ENCODE data around the gene CACNB2.

DNA sequence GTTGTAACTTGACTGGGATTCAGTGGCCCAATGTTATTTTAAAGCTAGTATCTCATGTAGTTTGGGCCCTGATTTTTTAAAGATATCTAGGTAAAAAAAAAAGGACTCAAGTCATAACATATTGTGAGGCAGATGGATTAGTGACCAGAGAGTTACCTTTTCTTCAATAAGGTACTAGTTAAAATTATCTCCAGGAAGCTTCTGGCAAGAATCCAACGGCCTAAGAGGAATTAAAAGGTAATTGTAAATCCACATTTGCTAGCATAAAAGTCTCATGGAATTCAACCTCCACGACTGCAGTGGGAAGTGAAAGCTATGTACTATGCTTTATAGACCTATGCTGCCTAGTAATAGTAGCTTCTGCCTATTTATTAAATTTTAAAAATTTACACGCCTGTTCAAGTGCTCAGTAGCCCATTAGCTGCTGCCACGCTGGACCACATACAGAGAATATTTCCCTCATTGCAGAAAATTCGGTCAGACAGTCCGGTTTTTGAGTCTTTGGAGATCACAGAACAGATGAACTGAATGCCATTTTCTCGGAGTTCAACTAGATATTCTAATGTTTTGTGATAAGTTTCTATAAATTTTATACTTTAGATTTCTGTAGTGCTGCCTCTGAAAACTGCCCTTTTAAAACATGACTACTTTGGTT lies 392.8 kb downstream of the CACNB2 start:
- TF ChIP-seq, protein P1, sequence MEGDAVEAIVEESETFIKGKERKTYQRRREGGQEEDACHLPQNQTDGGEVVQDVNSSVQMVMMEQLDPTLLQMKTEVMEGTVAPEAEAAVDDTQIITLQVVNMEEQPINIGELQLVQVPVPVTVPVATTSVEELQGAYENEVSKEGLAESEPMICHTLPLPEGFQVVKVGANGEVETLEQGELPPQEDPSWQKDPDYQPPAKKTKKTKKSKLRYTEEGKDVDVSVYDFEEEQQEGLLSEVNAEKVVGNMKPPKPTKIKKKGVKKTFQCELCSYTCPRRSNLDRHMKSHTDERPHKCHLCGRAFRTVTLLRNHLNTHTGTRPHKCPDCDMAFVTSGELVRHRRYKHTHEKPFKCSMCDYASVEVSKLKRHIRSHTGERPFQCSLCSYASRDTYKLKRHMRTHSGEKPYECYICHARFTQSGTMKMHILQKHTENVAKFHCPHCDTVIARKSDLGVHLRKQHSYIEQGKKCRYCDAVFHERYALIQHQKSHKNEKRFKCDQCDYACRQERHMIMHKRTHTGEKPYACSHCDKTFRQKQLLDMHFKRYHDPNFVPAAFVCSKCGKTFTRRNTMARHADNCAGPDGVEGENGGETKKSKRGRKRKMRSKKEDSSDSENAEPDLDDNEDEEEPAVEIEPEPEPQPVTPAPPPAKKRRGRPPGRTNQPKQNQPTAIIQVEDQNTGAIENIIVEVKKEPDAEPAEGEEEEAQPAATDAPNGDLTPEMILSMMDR (IDR thresholded peaks at IDR 0.05), result no peak
- TF ChIP-seq POLR2A (IDR thresholded peaks at IDR 0.05), result no peak
